A549 (cell line): ENCODE measurements around the gene DAD1. TPM values are rescaled to one million over a fixed set of nuclear protein-coding genes. Genes with fewer than 3 reads are reported as not detected.

Experiments
- ATAC-seq, 2 experiments: fragments of 200-7000 bp in 1 of 2; fragments of >200 bp in 1 of 2; cut with Nextera tagmentation in 1 of 2; cut with Tn5 transposase in 1 of 2; 3 replicates each; pipeline versions ENCODE4 v1.8.0 to v1.9.1; 2018 to 2020; ENCODE audit warnings: mild to moderate bottlenecking in 1 of 2, moderate library complexity in 1 of 2
- CTCF ChIA-PET: fragments of 300-600 bp; sonication (Branson Sonifier 250); formaldehyde crosslinking; extraction: SDS; loops from one replicate; lab custom pipeline; 2021; ENCODE audit warnings: antibody characterized with exemption, inconsistent platforms; lab: Yijun Ruan, JAX
- POLR2A ChIA-PET: fragments of 350-600 bp; formaldehyde crosslinking; extraction: SDS; loops from one replicate; lab custom pipeline; 2021; ENCODE audit warnings: antibody characterized with exemption, inconsistent platforms; lab: Yijun Ruan, JAX
- DNase-seq, 2 experiments: peaks; one replicate each; pipeline versions ENCODE4 v3.0.0 to v3.0.0-alpha.2; 2011 to 2016; ENCODE audit warnings: low read depth in 1 of 2, low spot score in 1 of 2
- FAIRE-seq: peaks from 2 replicates; lab custom pipeline; 2011; peaks lifted over from hg19 to GRCh38; lab: Jason Lieb, UNC
- H3K27ac ChIP-seq, 2 experiments: fragments of >200 bp; sonication (Bioruptor Twin); formaldehyde crosslinking; 3 replicates each; pipeline ENCODE4 v1.5.1; 2016 to 2017
- H3K4me1 ChIP-seq: fragments of >200 bp; sonication (Bioruptor Twin); formaldehyde crosslinking; 3 replicates; pipeline ENCODE4 v1.6.1; 2016
- H3K4me2 ChIP-seq: fragments of >200 bp; sonication (Bioruptor Twin); formaldehyde crosslinking; 3 replicates; pipeline ENCODE4 v1.6.1; 2016
- H3K4me3 ChIP-seq: fragments of >200 bp; sonication (Bioruptor Twin); formaldehyde crosslinking; 3 replicates; pipeline ENCODE4 v1.5.1; 2016
- H3K9me3 ChIP-seq: fragments of >200 bp; sonication (Bioruptor Twin); formaldehyde crosslinking; 3 replicates; pipeline ENCODE4 v1.6.1; 2016
- CBX8 ChIP-seq: fragments of 200-600 bp; sonication (generic); IDR thresholded peaks from 2 replicates; pipeline ENCODE4 v1.6.1; 2016
- CHD2 ChIP-seq: fragments of 150-350 bp; IDR thresholded peaks from 2 replicates; pipeline ENCODE4 v1.6.1; 2014; ENCODE audit warnings: low read length; ENCODE audit not compliant: partially characterized antibody
- EHMT2 ChIP-seq: fragments of 200-600 bp; sonication (generic); IDR thresholded peaks from 2 replicates; pipeline ENCODE4 v1.6.1; 2016; ENCODE audit warnings: antibody characterized with exemption, low read depth, mild to moderate bottlenecking, moderate library complexity
- FOXS1 ChIP-seq: fragments of 250-450 bp; sonication (Bioruptor Pico); IDR thresholded peaks from 2 replicates; pipeline ENCODE4 v1.5.0; 2020; ENCODE audit warnings: mild to moderate bottlenecking, moderate library complexity
- GATA3 ChIP-seq: IDR thresholded peaks from 2 replicates; pipeline ENCODE4 v1.6.1; 2012; ENCODE audit warnings: borderline replicate concordance
- HDAC2 ChIP-seq: fragments of 200-600 bp; sonication (generic); IDR thresholded peaks from 2 replicates; pipeline ENCODE4 v1.6.1; 2016
- HOXA7 ChIP-seq: fragments of 250-450 bp; sonication (Bioruptor Pico); IDR thresholded peaks from 2 replicates; pipeline ENCODE4 v1.5.0; 2020; ENCODE audit warnings: mild to moderate bottlenecking, moderate library complexity
- HOXB5 ChIP-seq: fragments of 250-450 bp; sonication (Bioruptor Pico); IDR thresholded peaks from 2 replicates; pipeline ENCODE4 v1.5.0; 2020; ENCODE audit warnings: mild to moderate bottlenecking, moderate library complexity
- KDM5A ChIP-seq: fragments of 200-600 bp; sonication (generic); IDR thresholded peaks from 2 replicates; pipeline ENCODE4 v1.6.1; 2016; ENCODE audit warnings: antibody characterized with exemption, mild to moderate bottlenecking
- MAFK ChIP-seq: fragments of 450-650 bp; IDR thresholded peaks from 2 replicates; pipeline ENCODE4 v1.6.1; 2014; ENCODE audit not compliant: partially characterized antibody
- RFX5 ChIP-seq: fragments of 450-650 bp; IDR thresholded peaks from 2 replicates; pipeline ENCODE4 v1.7.1; 2014; ENCODE audit warnings: antibody characterized with exemption, mild to moderate bottlenecking, moderate library complexity
- RNF2 ChIP-seq: fragments of 200-600 bp; sonication (generic); IDR thresholded peaks from 2 replicates; pipeline ENCODE4 v1.6.1; 2016; ENCODE audit warnings: low read depth, mild to moderate bottlenecking, antibody characterized with exemption, moderate library complexity, borderline replicate concordance
- SMC3 ChIP-seq: fragments of >200 bp; sonication (Bioruptor Twin); formaldehyde crosslinking; IDR thresholded peaks from 3 replicates; pipeline ENCODE4 v1.6.1; 2018; ENCODE audit warnings: inconsistent platforms
- SREBF2 ChIP-seq: fragments of 450-650 bp; IDR thresholded peaks from 2 replicates; pipeline ENCODE4 v1.6.1; 2014; ENCODE audit warnings: mild to moderate bottlenecking, moderate library complexity
- TP53 ChIP-seq: fragments of 250-450 bp; sonication (Bioruptor Pico); IDR thresholded peaks from 2 replicates; pipeline ENCODE4 v1.5.0; 2021; ENCODE audit warnings: mild to moderate bottlenecking, moderate library complexity
- ZC3H11A ChIP-seq: fragments of 450-650 bp; IDR thresholded peaks from 2 replicates; pipeline ENCODE4 v1.6.1; 2014; ENCODE audit warnings: antibody characterized with exemption, mild to moderate bottlenecking
- ZSCAN20 ChIP-seq: fragments of 250-450 bp; sonication (Bioruptor Pico); IDR thresholded peaks from 2 replicates; pipeline ENCODE4 v1.8.0; 2022; ENCODE audit warnings: mild to moderate bottlenecking, moderate library complexity
- WGBS: methylation state at CpG from one replicate; pipeline ENCODE4 v1.1.6; 2017; ENCODE audit errors: missing lambda C conversion rate; 5-methylcytosine and 5-hydroxymethylcytosine counted together
- polyA plus RNA-seq, 4 experiments: library from polyadenylated mRNA; depleted of rRNA in 3 of 4; stranded (reverse); fragments of >200 nt; fragmentation: RNase III in 1 of 4; extraction: RNeasy Plus Mini Kit Qiagen cat#74134 plus additional on column Dnase treatment in 1 of 4; gene quantifications; 2 replicates in 3 of 4; 3 replicates in 1 of 4; pipeline ENCODE4 v1.2.3, GENCODE V29; 2011 to 2017
- small RNA-seq, 6 experiments: library from RNA; depleted of rRNA; stranded (forward); fragments of <200 nt; gene quantifications; one replicate each; pipeline ENCODE3, GENCODE V24; 2012

Gene DAD1
- polyA plus RNA-seq, 2 of the 4 experiments (the other 2 are of a cell fraction), result 317 to 474 TPM

GRCh38 chr14:22515929-22516328 is 73.1 kb downstream of the DAD1 start:
- TF ChIP-seq RFX5, result no peak
- no peak for TF ChIP-seq SMC3
- no peak for TF ChIP-seq HDAC2
- no peak for TF ChIP-seq KDM5A
- no peak for TF ChIP-seq FOXS1 (CRISPR knock-in tag)
- no peak for TF ChIP-seq TP53
- no peak for TF ChIP-seq ZSCAN20
- TF ChIP-seq ZC3H11A, result no peak
- TF ChIP-seq HOXA7 (CRISPR knock-in tag), result no peak
- no peak for TF ChIP-seq MAFK
- no peak for TF ChIP-seq SREBF2
- no peak for TF ChIP-seq HOXB5 (CRISPR knock-in tag)
- TF ChIP-seq GATA3, result no peak
- TF ChIP-seq CBX8, result no peak
- no peak for TF ChIP-seq RNF2
- TF ChIP-seq CHD2, result no peak
- no peak for TF ChIP-seq EHMT2
- H3K4me2 ChIP-seq, result no peak overlapping the region
- 38% methylated on average over 2 of the region's 2 CpGs for WGBS
- no peak overlapping the region for H3K4me3 ChIP-seq
- ChIA-PET POLR2A (no interaction called here), CTCF (interaction anchor here (0.5 to 1.0 kb wide), 3 partner anchors 44 to 93 kb away, joined by 3 to 4 read pairs (median 3); no protein-coding TSS in a partner anchor)
- H3K9me3 ChIP-seq, result no peaks in the 10 kb centered on the region
- H3K4me1 ChIP-seq, result no peaks in the 10 kb centered on the region
- FAIRE-seq (no peak), ATAC-seq (no peak), DNase-seq (no peak)
- H3K27ac ChIP-seq, result no peak overlapping the region

Small RNA genes lying within 50 kb of the gene (small RNA-seq; reads per million reads assigned to genes)
- gene TRAJ1 (0 reads per million in 6 experiments), gene TRAJ10 (0 reads per million in 6 experiments), gene TRAJ11 (0 reads per million in 6 experiments), gene TRAJ12 (0 reads per million in 6 experiments), gene TRAJ13 (0 reads per million in 6 experiments), gene TRAJ14 (0 reads per million in 6 experiments), gene TRAJ16 (0 reads per million in 6 experiments), gene TRAJ17 (0 reads per million in 6 experiments), gene TRAJ18 (0 reads per million in 6 experiments), gene TRAJ19 (0 reads per million in 6 experiments), gene TRAJ2 (0 reads per million in 6 experiments), gene TRAJ20 (0 reads per million in 6 experiments), gene TRAJ21 (0 reads per million in 6 experiments), gene TRAJ22 (0 reads per million in 6 experiments), gene TRAJ23 (0 reads per million in 6 experiments), gene TRAJ24 (0 reads per million in 6 experiments), gene TRAJ25 (0 reads per million in 6 experiments), gene TRAJ26 (0 reads per million in 6 experiments), gene TRAJ27 (0 reads per million in 6 experiments), gene TRAJ28 (0 reads per million in 6 experiments), gene TRAJ3 (0 reads per million in 6 experiments), gene TRAJ4 (0 reads per million in 6 experiments), gene TRAJ5 (0 reads per million in 6 experiments), gene TRAJ6 (0 reads per million in 6 experiments), gene TRAJ7 (0 reads per million in 6 experiments), gene TRAJ8 (0 reads per million in 6 experiments), gene TRAJ9 (0 reads per million in 6 experiments)

Other genes with a start within 250 kb of the DAD1 start
- 58.3 and 75.0 TPM in 2 replicates for gene ABHD4, start 9.1 kb upstream of the DAD1 start, polyA plus RNA-seq (2011; rRNA removed)
- gene ABHD4, start 9.1 kb upstream of the DAD1 start, polyA plus RNA-seq (2017; fragmentation: RNase III; extraction: RNeasy Plus Mini Kit Qiagen cat#74134 plus additional on column Dnase treatment), result 63.4 to 70.7 TPM (median 66.5 TPM) in 3 replicates
- not detected in 2 replicates for gene OR6J1, start 55.1 kb upstream of the DAD1 start, polyA plus RNA-seq (2011; rRNA removed)
- not detected in 3 replicates for gene OR6J1, start 55.1 kb upstream of the DAD1 start, polyA plus RNA-seq (2017; fragmentation: RNase III; extraction: RNeasy Plus Mini Kit Qiagen cat#74134 plus additional on column Dnase treatment)
- 199 and 247 TPM in 2 replicates for gene OXA1L, start 177.5 kb upstream of the DAD1 start, polyA plus RNA-seq (2011; rRNA removed)
- 126 to 133 TPM (median 132 TPM) in 3 replicates for gene OXA1L, start 177.5 kb upstream of the DAD1 start, polyA plus RNA-seq (2017; fragmentation: RNase III; extraction: RNeasy Plus Mini Kit Qiagen cat#74134 plus additional on column Dnase treatment)
- 86.8 and 104 TPM in 2 replicates for gene SLC7A7, start 226.2 kb upstream of the DAD1 start, polyA plus RNA-seq (2011; rRNA removed)
- gene SLC7A7, start 226.2 kb upstream of the DAD1 start, polyA plus RNA-seq (2017; fragmentation: RNase III; extraction: RNeasy Plus Mini Kit Qiagen cat#74134 plus additional on column Dnase treatment), result 30.1 to 44.2 TPM (median 39.8 TPM) in 3 replicates
- 113 and 116 TPM in 2 replicates for gene MRPL52, start 240.7 kb upstream of the DAD1 start, polyA plus RNA-seq (2011; rRNA removed)
- 172 to 173 TPM (median 172 TPM) in 3 replicates for gene MRPL52, start 240.7 kb upstream of the DAD1 start, polyA plus RNA-seq (2017; fragmentation: RNase III; extraction: RNeasy Plus Mini Kit Qiagen cat#74134 plus additional on column Dnase treatment)
- gene MMP14, start 247.4 kb upstream of the DAD1 start, polyA plus RNA-seq (2011; rRNA removed), result 1.9 and 2.5 TPM in 2 replicates
- gene MMP14, start 247.4 kb upstream of the DAD1 start, polyA plus RNA-seq (2017; fragmentation: RNase III; extraction: RNeasy Plus Mini Kit Qiagen cat#74134 plus additional on column Dnase treatment), result 1.1 to 2.0 TPM (median 1.5 TPM) in 3 replicates